Panc1 (cell line): ENCODE data around the gene DTNBP1. TPM values are rescaled to one million over a fixed set of nuclear protein-coding genes. Genes with fewer than 3 reads are reported as not detected.

Experiments used
- ATAC-seq: fragments of 200-7000 bp; cut with Tn5 transposase; 2 replicates; pipeline ENCODE4 v1.9.1; 2020; ENCODE audit warnings: mild to moderate bottlenecking, moderate library complexity
- BruUV-seq: library from RNA; stranded (reverse); fragments of 400-500 nt; replicated peaks from 2 replicates; lab custom pipeline; 2021; lab: Mats Ljungman, UMichigan
- CTCF ChIA-PET: fragments of 300-600 bp; sonication (Branson Sonifier 250); formaldehyde crosslinking; loops from one replicate; lab custom pipeline; 2022; ENCODE audit warnings: antibody characterized with exemption; lab: Charles Lee
- POLR2A ChIA-PET: fragments of 300-600 bp; sonication (Branson Sonifier 250); formaldehyde crosslinking; loops from one replicate; lab custom pipeline; 2022; ENCODE audit warnings: antibody characterized with exemption; lab: Charles Lee
- DNase-seq: peaks from one replicate; pipeline ENCODE4 v3.0.0-alpha.2; 2010; ENCODE audit warnings: low read depth, low spot score
- H3K27ac ChIP-seq: 2 replicates; pipeline ENCODE4 v1.5.1; 2011; ENCODE audit warnings: mild to moderate bottlenecking, low read length, inconsistent platforms
- H3K27me3 ChIP-seq: fragments of 200-500 bp; sonication (Bioruptor generic); 2 replicates; pipeline ENCODE4 v1.6.0; 2014; ENCODE audit warnings: low read length, inconsistent platforms; ENCODE audit not compliant: control insufficient read depth, insufficient read depth
- H3K36me3 ChIP-seq: fragments of 200-500 bp; sonication (Bioruptor generic); 2 replicates; pipeline ENCODE4 v1.5.1; 2014; ENCODE audit warnings: inconsistent platforms, mild to moderate bottlenecking, low read length, moderate library complexity; ENCODE audit not compliant: control insufficient read depth, insufficient read depth
- H3K4me1 ChIP-seq: 2 replicates; pipeline ENCODE4 v1.5.1; 2011; ENCODE audit warnings: inconsistent platforms, mild to moderate bottlenecking, low read length, moderate library complexity; ENCODE audit not compliant: control insufficient read depth, insufficient read depth
- H3K4me3 ChIP-seq, 2 experiments: 2 replicates each; pipeline ENCODE4 v1.5.1; 2011 to 2012; ENCODE audit warnings: low read depth in 2 of 2, low read length in 2 of 2, mild to moderate bottlenecking in 2 of 2, inconsistent platforms in 1 of 2, moderate library complexity in 1 of 2
- H3K9me3 ChIP-seq: fragments of 200-500 bp; sonication (Bioruptor generic); 2 replicates; pipeline ENCODE4 v1.5.1; 2014; ENCODE audit warnings: low read depth, mild to moderate bottlenecking, inconsistent platforms, low read length, moderate library complexity; ENCODE audit not compliant: control insufficient read depth, insufficient read depth
- POLR2AphosphoS5 ChIP-seq: IDR thresholded peaks from 2 replicates; pipeline ENCODE4 v1.6.1; 2012; ENCODE audit warnings: mild to moderate bottlenecking, low read depth, low read length, moderate library complexity
- SIN3A ChIP-seq: IDR thresholded peaks from 2 replicates; pipeline ENCODE4 v1.6.1; 2012; ENCODE audit warnings: low read depth, mild to moderate bottlenecking, low read length, moderate library complexity, borderline replicate concordance; ENCODE audit not compliant: insufficient read depth
- TCF7L2 ChIP-seq: IDR thresholded peaks from 2 replicates; pipeline ENCODE4 v1.6.1; 2011; ENCODE audit warnings: mild to moderate bottlenecking, low read depth, low read length, inconsistent platforms
- in situ Hi-C: cut with HindIII; loops from 2 replicates; pipeline ENCODE4 v1.10.0; 2016; ENCODE audit warnings: low sequenced_read_pairs, low pct_unique_long_range_greater_than_20kb
- intact Hi-C: fragments of 100-400 bp; cut with micrococcal nuclease; formaldehyde crosslinking; loops from one replicate; pipeline ENCODE4 v1.10.0; 2022; ENCODE audit not compliant: unreplicated experiment
- total RNA-seq: library from RNA; stranded (reverse); gene quantifications from one replicate; pipeline ENCODE4 v1.2.1, GENCODE V29; 2021; ENCODE audit not compliant: unreplicated experiment
- TF ChIP-seq, protein P1 (sequence below): fragments of 450-650 bp; IDR thresholded peaks from 2 replicates; pipeline ENCODE4 v1.5.1; 2017; ENCODE audit warnings: mild to moderate bottlenecking
- TF ChIP-seq, protein P2 (sequence below), 2 experiments: IDR thresholded peaks; 2 replicates each; pipeline ENCODE4 v1.6.1; 2011 to 2012; ENCODE audit warnings: low read depth in 2 of 2, control low read depth in 1 of 2, low read length in 1 of 2, mild to moderate bottlenecking in 1 of 2, moderate library complexity in 1 of 2; ENCODE audit not compliant: insufficient read depth in 1 of 2

DTNBP1 gene
- total RNA-seq, 1 experiment from 2014 or later = 29.3 TPM

DNA sequence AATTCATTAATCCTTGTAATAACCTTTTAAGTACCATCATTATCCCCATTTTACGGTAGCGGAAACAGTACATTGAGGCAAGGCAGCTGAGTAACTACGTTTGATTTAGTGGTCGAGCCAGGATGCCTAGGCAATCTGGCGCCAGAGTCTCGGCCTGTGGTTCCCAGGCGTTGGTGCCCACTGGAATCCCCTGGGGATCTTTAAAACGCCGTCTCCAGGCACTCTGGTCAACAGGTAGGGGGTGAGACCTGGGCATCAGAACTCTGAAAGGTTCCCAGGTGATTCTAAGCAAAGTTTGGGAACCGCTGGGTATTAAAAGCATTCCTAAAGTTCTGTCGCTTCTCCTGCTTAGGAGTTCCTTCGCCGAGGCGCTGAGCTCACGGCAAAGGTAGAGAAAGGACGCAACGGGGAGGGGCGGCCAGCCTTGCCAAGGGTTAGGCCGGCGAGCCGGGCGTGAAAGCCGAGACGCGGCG, 939 bp downstream of the DTNBP1 start:
- Histone ChIP-seq H3K27me3 (peaks cover 3% of the 10 kb centered on the region; the same call in 1 of the 2 replicates), H3K4me1 (peaks cover 7% of the 10 kb centered on the region; the same call in 1 of the 2 replicates), H3K4me3 (peak overlapping the region; percentile 64 to 84), H3K9me3 (no peaks in the 10 kb centered on the region), H3K27ac (peak overlapping the region; percentile 85), H3K36me3 (peaks cover 4% of the 10 kb centered on the region; the same call in 1 of the 2 replicates)
- no TSS peak for BruUV-seq
- TF ChIP-seq TCF7L2 = no peak
- TF ChIP-seq, protein P1, sequence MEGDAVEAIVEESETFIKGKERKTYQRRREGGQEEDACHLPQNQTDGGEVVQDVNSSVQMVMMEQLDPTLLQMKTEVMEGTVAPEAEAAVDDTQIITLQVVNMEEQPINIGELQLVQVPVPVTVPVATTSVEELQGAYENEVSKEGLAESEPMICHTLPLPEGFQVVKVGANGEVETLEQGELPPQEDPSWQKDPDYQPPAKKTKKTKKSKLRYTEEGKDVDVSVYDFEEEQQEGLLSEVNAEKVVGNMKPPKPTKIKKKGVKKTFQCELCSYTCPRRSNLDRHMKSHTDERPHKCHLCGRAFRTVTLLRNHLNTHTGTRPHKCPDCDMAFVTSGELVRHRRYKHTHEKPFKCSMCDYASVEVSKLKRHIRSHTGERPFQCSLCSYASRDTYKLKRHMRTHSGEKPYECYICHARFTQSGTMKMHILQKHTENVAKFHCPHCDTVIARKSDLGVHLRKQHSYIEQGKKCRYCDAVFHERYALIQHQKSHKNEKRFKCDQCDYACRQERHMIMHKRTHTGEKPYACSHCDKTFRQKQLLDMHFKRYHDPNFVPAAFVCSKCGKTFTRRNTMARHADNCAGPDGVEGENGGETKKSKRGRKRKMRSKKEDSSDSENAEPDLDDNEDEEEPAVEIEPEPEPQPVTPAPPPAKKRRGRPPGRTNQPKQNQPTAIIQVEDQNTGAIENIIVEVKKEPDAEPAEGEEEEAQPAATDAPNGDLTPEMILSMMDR = no peak
- no peak for TF ChIP-seq POLR2AphosphoS5
- TF ChIP-seq, protein P2, sequence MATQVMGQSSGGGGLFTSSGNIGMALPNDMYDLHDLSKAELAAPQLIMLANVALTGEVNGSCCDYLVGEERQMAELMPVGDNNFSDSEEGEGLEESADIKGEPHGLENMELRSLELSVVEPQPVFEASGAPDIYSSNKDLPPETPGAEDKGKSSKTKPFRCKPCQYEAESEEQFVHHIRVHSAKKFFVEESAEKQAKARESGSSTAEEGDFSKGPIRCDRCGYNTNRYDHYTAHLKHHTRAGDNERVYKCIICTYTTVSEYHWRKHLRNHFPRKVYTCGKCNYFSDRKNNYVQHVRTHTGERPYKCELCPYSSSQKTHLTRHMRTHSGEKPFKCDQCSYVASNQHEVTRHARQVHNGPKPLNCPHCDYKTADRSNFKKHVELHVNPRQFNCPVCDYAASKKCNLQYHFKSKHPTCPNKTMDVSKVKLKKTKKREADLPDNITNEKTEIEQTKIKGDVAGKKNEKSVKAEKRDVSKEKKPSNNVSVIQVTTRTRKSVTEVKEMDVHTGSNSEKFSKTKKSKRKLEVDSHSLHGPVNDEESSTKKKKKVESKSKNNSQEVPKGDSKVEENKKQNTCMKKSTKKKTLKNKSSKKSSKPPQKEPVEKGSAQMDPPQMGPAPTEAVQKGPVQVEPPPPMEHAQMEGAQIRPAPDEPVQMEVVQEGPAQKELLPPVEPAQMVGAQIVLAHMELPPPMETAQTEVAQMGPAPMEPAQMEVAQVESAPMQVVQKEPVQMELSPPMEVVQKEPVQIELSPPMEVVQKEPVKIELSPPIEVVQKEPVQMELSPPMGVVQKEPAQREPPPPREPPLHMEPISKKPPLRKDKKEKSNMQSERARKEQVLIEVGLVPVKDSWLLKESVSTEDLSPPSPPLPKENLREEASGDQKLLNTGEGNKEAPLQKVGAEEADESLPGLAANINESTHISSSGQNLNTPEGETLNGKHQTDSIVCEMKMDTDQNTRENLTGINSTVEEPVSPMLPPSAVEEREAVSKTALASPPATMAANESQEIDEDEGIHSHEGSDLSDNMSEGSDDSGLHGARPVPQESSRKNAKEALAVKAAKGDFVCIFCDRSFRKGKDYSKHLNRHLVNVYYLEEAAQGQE (IDR thresholded peaks at IDR 0.05; ENCODE audit: insufficient read depth in 1 of 2, low read depth in 2 of 2, low read length in 1 of 2) = no peak
- no peak for TF ChIP-seq SIN3A
- ChIA-PET CTCF (no interaction called here), POLR2A (no interaction called here)
- ATAC-seq = no peak; the same call in 1 of the 2 replicates
- in situ Hi-C loops (no loop called here), intact Hi-C loops (no loop called here)
- DNase-seq = no peak

DNA sequence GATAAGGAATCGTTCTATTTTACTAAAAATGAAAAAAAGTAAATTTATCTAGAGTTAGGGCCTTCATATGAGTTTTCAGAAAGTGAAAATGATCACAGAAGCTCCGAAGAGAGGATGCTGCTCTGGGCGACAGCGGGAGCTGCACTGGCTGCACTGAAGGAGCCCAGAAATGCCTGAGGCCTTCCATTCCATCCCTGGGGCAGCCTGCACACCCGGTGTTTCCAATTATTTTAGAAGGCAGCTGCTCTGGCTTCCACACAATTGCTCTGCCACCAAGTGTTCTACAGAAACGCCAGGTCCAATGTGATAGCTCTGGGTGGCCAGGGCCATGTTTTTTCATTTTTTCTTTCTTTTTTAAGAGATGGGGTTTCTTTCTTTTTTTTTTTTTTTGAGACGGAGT, 3.6 kb downstream of the DTNBP1 start:
- Histone ChIP-seq H3K27me3 (no peaks in the 10 kb centered on the region), H3K4me3 (no peak overlapping the region), H3K4me1 (peaks cover 7% of the 10 kb centered on the region; the same call in 1 of the 2 replicates), H3K27ac (no peak overlapping the region), H3K9me3 (no peaks in the 10 kb centered on the region), H3K36me3 (peaks cover 4% of the 10 kb centered on the region; the same call in 1 of the 2 replicates)
- ChIA-PET CTCF (no interaction called here), POLR2A (interaction anchor here (0.7 kb wide), 1 partner anchor 12 kb away, joined by 3 read pairs; no protein-coding TSS in a partner anchor)
- ATAC-seq (no peak), DNase-seq (no peak)
- no peak for TF ChIP-seq POLR2AphosphoS5
- TF ChIP-seq TCF7L2 = no peak
- TF ChIP-seq, protein P2 (IDR thresholded peaks at IDR 0.05; ENCODE audit: insufficient read depth in 1 of 2, low read depth in 2 of 2, low read length in 1 of 2) = no peak
- TF ChIP-seq SIN3A = no peak
- TF ChIP-seq, protein P1 = no peak
- intact Hi-C loops = no loop called here
- in situ Hi-C loops = no loop called here
- BruUV-seq = no TSS peak
